MCF 10A (cell line): Measurements from ENCODE around the gene ERN2. TPM values are rescaled to one million over a fixed set of nuclear protein-coding genes. Genes with fewer than 3 reads are reported as not detected.

Experiments
- BruUV-seq: library from RNA; stranded (reverse); fragments of 400-500 nt; replicated peaks from 2 replicates; lab custom pipeline; 2021; lab: Mats Ljungman, UMichigan
- CTCF ChIA-PET: fragments of 300-600 bp; sonication (Branson Sonifier 250); formaldehyde crosslinking; extraction: SDS; loops from one replicate; lab custom pipeline; 2021; ENCODE audit warnings: antibody characterized with exemption, inconsistent platforms; lab: Yijun Ruan, JAX
- POLR2A ChIA-PET: fragments of 300-600, 350-650 bp; sonication (Branson Sonifier 250); formaldehyde crosslinking; extraction: SDS; loops from one replicate; lab custom pipeline; 2020; ENCODE audit warnings: antibody characterized with exemption, inconsistent platforms; lab: Yijun Ruan, JAX
- DNase-seq: peaks from one replicate; pipeline ENCODE4 v3.0.0-alpha.2; 2018; ENCODE audit not compliant: unreplicated experiment
- H3K27ac Mint-ChIP-seq: one replicate; pipeline ENCODE4 v1.8.0; 2022; ENCODE audit warnings: mild to moderate bottlenecking, low read depth, mixed read lengths; ENCODE audit not compliant: unreplicated experiment
- H3K27me3 Mint-ChIP-seq: one replicate; pipeline ENCODE4 v1.8.0; 2022; ENCODE audit warnings: mixed read lengths; ENCODE audit not compliant: insufficient read depth, unreplicated experiment
- H3K36me3 Mint-ChIP-seq: one replicate; pipeline ENCODE4 v1.8.0; 2022; ENCODE audit warnings: mild to moderate bottlenecking, moderate library complexity, mixed read lengths; ENCODE audit not compliant: insufficient read depth, unreplicated experiment
- H3K4me1 Mint-ChIP-seq: one replicate; pipeline ENCODE4 v1.8.0; 2022; ENCODE audit warnings: mixed read lengths; ENCODE audit not compliant: insufficient read depth, unreplicated experiment
- H3K4me3 Mint-ChIP-seq: one replicate; pipeline ENCODE4 v1.8.0; 2022; ENCODE audit warnings: mild to moderate bottlenecking, moderate library complexity, mixed read lengths; ENCODE audit not compliant: unreplicated experiment
- H3K9me3 Mint-ChIP-seq: one replicate; pipeline ENCODE4 v1.8.0; 2022; ENCODE audit warnings: mixed read lengths; ENCODE audit not compliant: unreplicated experiment
- CTCF ChIP-seq: fragments of 200-600 bp; IDR thresholded peaks from one replicate; pipeline ENCODE4 v1.8.0; 2022; ENCODE audit warnings: antibody characterized with exemption, mild to moderate bottlenecking; ENCODE audit not compliant: unreplicated experiment
- intact Hi-C: fragments of 100-400 bp; cut with micrococcal nuclease; formaldehyde crosslinking; loops from 2 replicates; pipeline ENCODE4 v1.14.1; 2022
- total RNA-seq: library from RNA; stranded (reverse); gene quantifications from 2 replicates; pipeline ENCODE4 v1.2.3, GENCODE V29; 2022

Gene ERN2
- total RNA-seq, 1 experiment from 2014 or later: not detected

- peaks cover 17% of the 10 kb centered on the region for H3K27me3 Mint-ChIP-seq
- CTCF ChIA-PET: no interaction called here
- intact Hi-C loops: no loop called here
- no TSS peak for BruUV-seq
- TF ChIP-seq CTCF: no peak
- no peaks in the 10 kb centered on the region for H3K9me3 Mint-ChIP-seq
- no peak overlapping the region for H3K4me3 Mint-ChIP-seq
- no peaks in the 10 kb centered on the region for H3K4me1 Mint-ChIP-seq
- H3K36me3 Mint-ChIP-seq: no peaks in the 10 kb centered on the region
- no peak for DNase-seq
- POLR2A ChIA-PET: no interaction called here
- H3K27ac Mint-ChIP-seq: no peak overlapping the region
Observed at GRCh38 chr16:23709536-23709935, 3.5 kb downstream of the ERN2 start.

- ChIA-PET CTCF (interaction anchor here (0.6 to 1.6 kb wide), 2 partner anchors 21 to 234 kb away, joined by 4 to 6 read pairs; no protein-coding TSS in a partner anchor), POLR2A (no interaction called here)
- H3K36me3 Mint-ChIP-seq: no peaks in the 10 kb centered on the region
- no peak for TF ChIP-seq CTCF
- H3K4me1 Mint-ChIP-seq: no peaks in the 10 kb centered on the region
- H3K9me3 Mint-ChIP-seq: peaks cover 8% of the 10 kb centered on the region
- peaks cover 27% of the 10 kb centered on the region for H3K27me3 Mint-ChIP-seq
- H3K27ac Mint-ChIP-seq: no peak overlapping the region
- no TSS peak for BruUV-seq
- intact Hi-C loops: no loop called here
- H3K4me3 Mint-ChIP-seq: no peak overlapping the region
- no peak for DNase-seq
Observed at GRCh38 chr16:23706439-23706838, 6.6 kb downstream of the ERN2 start.

- intact Hi-C loops: no loop called here
- H3K4me3 Mint-ChIP-seq: no peak overlapping the region
- H3K27me3 Mint-ChIP-seq: peaks cover 27% of the 10 kb centered on the region
- peaks cover 8% of the 10 kb centered on the region for H3K9me3 Mint-ChIP-seq
- TF ChIP-seq CTCF: no peak
- DNase-seq: no peak
- H3K27ac Mint-ChIP-seq: no peak overlapping the region
- ChIA-PET POLR2A (no interaction called here), CTCF (interaction anchor here (0.6 kb wide), 1 partner anchor 548 kb away, joined by 4 read pairs; no protein-coding TSS in a partner anchor)
- BruUV-seq: no TSS peak
- no peaks in the 10 kb centered on the region for H3K36me3 Mint-ChIP-seq
- H3K4me1 Mint-ChIP-seq: no peaks in the 10 kb centered on the region
Observed at GRCh38 chr16:23705517-23705902, 7.5 kb downstream of the ERN2 start.

GRCh38 chr16:23704772-23705516 lies 8.1 kb downstream of the ERN2 start:
- CTCF ChIA-PET: interaction anchor here (0.5 kb wide), 1 partner anchor 27 kb away, joined by 4 read pairs; no protein-coding TSS in a partner anchor
- Mint-ChIP-seq H3K9me3 (peaks cover 8% of the 10 kb centered on the region), H3K4me1 (no peaks in the 10 kb centered on the region), H3K36me3 (no peaks in the 10 kb centered on the region), H3K27ac (no peak overlapping the region), H3K4me3 (no peak overlapping the region), H3K27me3 (peaks cover 27% of the 10 kb centered on the region)
- POLR2A ChIA-PET: no interaction called here
- no peak for DNase-seq
- BruUV-seq: no TSS peak
- intact Hi-C loops: no loop called here
- TF ChIP-seq CTCF: no peak
